Pancreas (tissue), 10 donors: ENCODE data around the gene LTO1. TPM values are rescaled to one million over a fixed set of nuclear protein-coding genes. Genes with fewer than 3 reads are reported as not detected.

ENCODE experiments used
- ATAC-seq, 4 donors: fragments of 200-7000 bp; cut with Tn5 transposase; one replicate each; pipeline versions ENCODE4 v1.8.0 to v1.9.1; 2020; ENCODE audit warnings: mild to moderate bottlenecking in 4 of 4, moderate library complexity in 4 of 4
- DNase-seq, 6 donors: peaks; one replicate each; pipeline ENCODE4 v3.0.0-alpha.2; 2020
- FAIRE-seq: peaks from 2 replicates; lab custom pipeline; 2012; peaks lifted over from hg19 to GRCh38; lab: Jason Lieb, UNC
- H3K27ac ChIP-seq, 4 donors: fragments of 200-600 bp; sonication (generic); 1 replicate in 3 of 4; 2 replicates in 1 of 4; pipeline versions ENCODE4 v1.5.0 to v1.8.0; 2020
- H3K27me3 ChIP-seq, 4 donors: fragments of 200-600 bp; one replicate each; pipeline ENCODE4 v1.8.0; 2021
- H3K36me3 ChIP-seq, 3 donors: fragments of 200-600 bp; sonication (generic) in 1 of 3; one replicate each; pipeline versions ENCODE4 v1.5.0 to v1.8.0; 2020 to 2021
- H3K4me1 ChIP-seq, 3 donors: fragments of 200-600 bp; one replicate each; pipeline ENCODE4 v1.8.0; 2021
- H3K4me3 ChIP-seq, 4 donors: fragments of 200-600 bp; sonication (generic) in 2 of 4; one replicate each; pipeline versions ENCODE4 v1.5.0 to v1.8.0; 2020 to 2021
- H3K9me3 ChIP-seq, 4 donors: fragments of 200-600 bp; one replicate each; pipeline ENCODE4 v1.8.0; 2021
- WGBS, 2 donors: extraction: QIAGEN DNeasy Blood & Tissue Kit; methylation state at CpG; one replicate each; pipeline ENCODE4 v1.1.7; 2013; 5-methylcytosine and 5-hydroxymethylcytosine counted together
- intact Hi-C, 3 donors: fragments of 100-400 bp; cut with DNase I; formaldehyde crosslinking; loops; one replicate each; pipeline versions ENCODE4 v1.11.1 to v1.14.2; 2022
- polyA plus RNA-seq, 2 donors: library from polyadenylated mRNA; stranded (reverse); fragments of 200-250 nt; gene quantifications; one replicate each; pipeline ENCODE4 v1.2.3, GENCODE V29; 2013
- total RNA-seq, 6 donors: library from RNA; stranded (reverse); fragmentation: NEBNext Ultra II Directional in 4 of 6; extraction: Animal tissue kit (Norgen Biotek cat#: 25700) in 4 of 6; gene quantifications; one replicate each; pipeline versions ENCODE4 v1.2.1 to v1.2.4, GENCODE V29; 2021 to 2023
- TF ChIP-seq, protein P1 (sequence below), 4 donors: fragments of 200-600 bp; sonication (generic) in 3 of 4; IDR thresholded peaks; one replicate each; pipeline versions ENCODE4 v1.5.0 to v1.8.0; 2021; ENCODE audit warnings: antibody characterized with exemption in 4 of 4
- donor health status: healthy with polysubstance abuse.
- donor health status: DM: no; HTN: no; CAD: no; lungs with moderate emphysema.
- donor health status: DM: no; HTN: no; CAD: no.
- donor health status: control.
- donor health status: control.
- donor health status: Bipolar disorder and iron deficiency.
- donor health status: DM: yes; HTN: yes; CAD: no.
- donor health status: DM: no; HTN: no; CAD: no.
- donor health status: DM: no; HTN: no; CAD: no.
- donor health status: DM: yes; HTN: yes; CAD: no.

The LTO1 gene
- total and polyA plus RNA-seq, 8 donors = 7.7 to 27.8 (median 12.2) TPM

DNA sequence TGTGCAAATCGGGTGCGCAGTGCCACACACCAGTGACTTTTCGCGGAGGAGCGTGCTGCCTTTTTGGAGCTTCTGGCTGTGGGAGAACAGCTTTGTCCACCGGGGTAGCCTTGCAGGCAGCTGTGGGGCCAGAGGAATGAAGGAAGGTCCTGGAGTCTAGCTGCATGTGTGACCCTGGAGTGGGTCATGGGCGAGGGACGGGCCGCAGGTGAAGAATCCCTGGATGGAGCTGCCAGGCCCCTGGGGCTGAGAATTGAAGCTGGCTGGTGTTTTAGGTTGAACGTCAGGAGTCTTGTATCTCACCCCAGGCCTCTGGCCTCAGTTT lies 25.6 kb downstream of the LTO1 start:
- intact Hi-C loops = loop anchor here in 2 of 3 donors (5.0 kb wide), 3 partner anchors 357 to 552 kb away; partner anchors contain the start of gene MYEOV (in 1 of the 2)
- 80 to 88% methylated on average over 10 of the region's 10 CpGs for WGBS, 2 donors
- peaks cover 0 to 16% (median 0%) of the 10 kb centered on the region in 3 donors for H3K36me3 ChIP-seq
- TF ChIP-seq, protein P1, sequence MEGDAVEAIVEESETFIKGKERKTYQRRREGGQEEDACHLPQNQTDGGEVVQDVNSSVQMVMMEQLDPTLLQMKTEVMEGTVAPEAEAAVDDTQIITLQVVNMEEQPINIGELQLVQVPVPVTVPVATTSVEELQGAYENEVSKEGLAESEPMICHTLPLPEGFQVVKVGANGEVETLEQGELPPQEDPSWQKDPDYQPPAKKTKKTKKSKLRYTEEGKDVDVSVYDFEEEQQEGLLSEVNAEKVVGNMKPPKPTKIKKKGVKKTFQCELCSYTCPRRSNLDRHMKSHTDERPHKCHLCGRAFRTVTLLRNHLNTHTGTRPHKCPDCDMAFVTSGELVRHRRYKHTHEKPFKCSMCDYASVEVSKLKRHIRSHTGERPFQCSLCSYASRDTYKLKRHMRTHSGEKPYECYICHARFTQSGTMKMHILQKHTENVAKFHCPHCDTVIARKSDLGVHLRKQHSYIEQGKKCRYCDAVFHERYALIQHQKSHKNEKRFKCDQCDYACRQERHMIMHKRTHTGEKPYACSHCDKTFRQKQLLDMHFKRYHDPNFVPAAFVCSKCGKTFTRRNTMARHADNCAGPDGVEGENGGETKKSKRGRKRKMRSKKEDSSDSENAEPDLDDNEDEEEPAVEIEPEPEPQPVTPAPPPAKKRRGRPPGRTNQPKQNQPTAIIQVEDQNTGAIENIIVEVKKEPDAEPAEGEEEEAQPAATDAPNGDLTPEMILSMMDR (IDR thresholded peaks at IDR 0.05) = no peak
- no peaks in the 10 kb centered on the region for H3K27me3 ChIP-seq
- H3K4me3 ChIP-seq = no peak overlapping the region
- ATAC-seq (no peak), DNase-seq (peak in 1 of 6 donors; percentile 26), FAIRE-seq (no peak)
- peaks cover 0 to 5% (median 2%) of the 10 kb centered on the region in 3 donors for H3K4me1 ChIP-seq
- no peak overlapping the region for H3K27ac ChIP-seq
- no peaks in the 10 kb centered on the region for H3K9me3 ChIP-seq

DNA sequence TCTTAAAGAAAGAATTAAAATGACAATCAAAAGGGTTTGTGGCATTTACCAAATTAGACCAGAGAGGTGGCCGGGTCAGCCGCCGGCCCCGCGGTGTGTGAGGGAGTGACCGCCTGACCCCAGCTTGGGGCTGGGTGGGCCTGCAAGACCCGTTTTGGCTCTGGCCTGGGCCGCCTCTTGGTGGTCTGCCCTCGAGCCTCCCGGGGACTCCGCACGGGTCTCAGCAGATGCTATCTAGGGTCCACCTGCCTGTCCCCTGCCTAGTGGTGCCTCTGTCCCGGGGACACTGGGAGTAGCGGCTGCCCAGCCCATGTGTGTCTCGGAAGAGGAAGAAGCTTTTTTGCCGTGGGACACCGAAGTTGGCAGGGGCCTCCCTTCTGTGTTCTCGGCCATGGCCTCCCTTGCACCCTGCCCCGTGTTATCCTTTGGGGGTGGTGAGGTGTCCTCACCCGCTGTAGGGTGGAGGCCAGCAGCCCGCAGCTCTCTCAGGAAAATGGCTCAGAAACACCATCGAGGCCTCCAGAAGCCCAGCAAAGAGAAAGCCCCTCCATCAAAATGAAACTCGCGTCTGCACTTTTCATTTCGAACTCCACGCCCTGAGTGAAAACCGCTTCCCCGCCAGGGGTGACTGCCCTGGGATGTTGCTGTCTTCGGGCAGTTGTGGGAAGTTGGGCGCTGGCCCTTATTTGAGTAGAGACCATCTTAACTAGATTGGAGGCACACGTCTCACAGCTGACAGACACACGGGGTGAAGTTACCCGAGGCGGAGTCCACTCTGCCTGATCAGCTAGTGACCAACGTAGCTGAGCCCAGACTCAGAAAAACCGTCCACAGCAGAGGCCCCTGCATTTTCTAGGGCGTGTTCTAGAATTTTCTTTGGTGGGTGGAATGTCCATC lies 26.2 kb downstream of the LTO1 start:
- Histone ChIP-seq H3K4me1 (peaks cover 0 to 10% (median 8%) of the 10 kb centered on the region in 3 donors), H3K4me3 (no peak overlapping the region), H3K9me3 (no peaks in the 10 kb centered on the region), H3K27me3 (no peaks in the 10 kb centered on the region), H3K36me3 (peaks cover 0 to 12% (median 0%) of the 10 kb centered on the region in 3 donors), H3K27ac (no peak overlapping the region)
- FAIRE-seq (no peak), DNase-seq (peak in 2 of 6 donors; percentile 46 to 71), ATAC-seq (no peak)
- WGBS, 2 donors = 76 to 79% methylated on average over 37 of the region's 37 CpGs
- TF ChIP-seq, protein P1 (IDR thresholded peaks at IDR 0.05) = no peak
- intact Hi-C loops = loop anchor here in 2 of 3 donors (5.0 kb wide), 3 partner anchors 357 to 552 kb away; partner anchors contain the start of gene MYEOV (in 1 of the 2)

DNA sequence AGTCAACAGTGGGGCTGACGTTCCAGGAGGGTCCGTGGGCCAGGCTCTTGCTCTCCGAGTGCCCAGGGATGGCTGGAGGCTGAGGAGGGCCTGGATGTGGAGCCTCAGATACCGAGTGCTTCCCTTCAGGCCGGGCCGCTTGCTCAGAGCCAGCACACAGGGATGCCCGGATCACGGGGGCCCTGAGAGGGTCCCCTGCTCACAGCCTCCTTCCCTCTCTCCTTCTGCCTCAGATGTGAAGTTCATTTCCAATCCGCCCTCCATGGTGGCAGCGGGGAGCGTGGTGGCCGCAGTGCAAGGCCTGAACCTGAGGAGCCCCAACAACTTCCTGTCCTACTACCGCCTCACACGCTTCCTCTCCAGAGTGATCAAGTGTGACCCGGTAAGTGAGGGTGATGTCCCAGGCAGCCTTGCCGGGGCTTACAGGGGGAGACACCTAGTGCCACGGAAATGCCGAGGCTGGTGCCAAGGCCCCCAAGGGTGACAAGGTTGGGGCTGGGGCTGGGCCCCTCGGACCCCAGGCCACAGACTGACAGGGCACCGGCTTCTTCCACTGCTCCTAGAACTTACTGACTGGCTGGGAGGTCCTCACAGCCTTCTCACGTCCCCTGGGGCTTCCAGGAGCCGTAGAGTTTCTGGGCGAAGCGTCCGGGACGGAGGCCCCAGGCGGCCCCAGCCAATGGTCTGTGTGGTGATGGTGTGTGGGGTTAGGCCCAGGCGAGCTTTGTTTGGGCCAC lies 27.2 kb downstream of the LTO1 start:
- peaks cover 0 to 6% (median 0%) of the 10 kb centered on the region in 3 donors for H3K36me3 ChIP-seq
- H3K27ac ChIP-seq = no peak overlapping the region
- H3K4me3 ChIP-seq = no peak overlapping the region
- peaks cover 0 to 12% (median 10%) of the 10 kb centered on the region in 3 donors for H3K4me1 ChIP-seq
- H3K9me3 ChIP-seq = no peaks in the 10 kb centered on the region
- 79 to 87% methylated on average over 28 of the region's 28 CpGs for WGBS, 2 donors
- H3K27me3 ChIP-seq = no peaks in the 10 kb centered on the region
- DNase-seq (peak in 2 of 6 donors; percentile 51 to 62), ATAC-seq (no peak), FAIRE-seq (no peak)
- TF ChIP-seq, protein P1 (IDR thresholded peaks at IDR 0.05) = no peak
- intact Hi-C loops = loop anchor here in 2 of 3 donors (5.0 kb wide), 3 partner anchors 356 to 551 kb away; partner anchors contain the start of gene MYEOV (in 1 of the 2)

DNA sequence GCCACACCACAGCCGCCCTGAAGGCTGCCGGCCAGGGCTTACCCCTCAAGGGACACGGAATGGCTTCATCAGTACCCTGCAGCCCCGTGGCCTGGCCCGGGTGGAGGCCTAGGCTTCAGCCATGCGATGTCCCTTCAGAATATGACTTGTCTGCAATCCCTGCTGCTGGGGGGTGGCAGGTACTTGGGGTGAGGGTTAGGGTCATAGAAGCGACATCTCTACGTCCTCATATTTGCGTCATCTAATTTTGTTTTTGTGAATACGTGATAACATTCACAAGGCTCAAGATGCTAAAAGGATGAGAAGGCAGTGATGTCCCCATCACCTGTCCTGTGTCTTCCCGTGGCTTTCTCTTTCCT lies 27.8 kb downstream of the LTO1 start:
- ATAC-seq (no peak), DNase-seq (peak in 2 of 6 donors; percentile 46 to 59), FAIRE-seq (no peak)
- H3K27ac ChIP-seq = no peak overlapping the region
- intact Hi-C loops = loop anchor here in 2 of 3 donors (5.0 kb wide), 3 partner anchors 355 to 550 kb away; partner anchors contain the start of gene MYEOV (in 1 of the 2)
- TF ChIP-seq, protein P1 (IDR thresholded peaks at IDR 0.05) = no peak
- no peaks in the 10 kb centered on the region for H3K9me3 ChIP-seq
- peaks cover 0 to 12% (median 10%) of the 10 kb centered on the region in 3 donors for H3K4me1 ChIP-seq
- H3K36me3 ChIP-seq = peaks cover 0 to 6% (median 0%) of the 10 kb centered on the region in 3 donors
- H3K4me3 ChIP-seq = no peak overlapping the region
- H3K27me3 ChIP-seq = no peaks in the 10 kb centered on the region
- WGBS, 2 donors = 78 to 83% methylated on average over 11 of the region's 11 CpGs
